Measurements from ENCODE around the gene HCCS.

HCCS gene

DNA sequence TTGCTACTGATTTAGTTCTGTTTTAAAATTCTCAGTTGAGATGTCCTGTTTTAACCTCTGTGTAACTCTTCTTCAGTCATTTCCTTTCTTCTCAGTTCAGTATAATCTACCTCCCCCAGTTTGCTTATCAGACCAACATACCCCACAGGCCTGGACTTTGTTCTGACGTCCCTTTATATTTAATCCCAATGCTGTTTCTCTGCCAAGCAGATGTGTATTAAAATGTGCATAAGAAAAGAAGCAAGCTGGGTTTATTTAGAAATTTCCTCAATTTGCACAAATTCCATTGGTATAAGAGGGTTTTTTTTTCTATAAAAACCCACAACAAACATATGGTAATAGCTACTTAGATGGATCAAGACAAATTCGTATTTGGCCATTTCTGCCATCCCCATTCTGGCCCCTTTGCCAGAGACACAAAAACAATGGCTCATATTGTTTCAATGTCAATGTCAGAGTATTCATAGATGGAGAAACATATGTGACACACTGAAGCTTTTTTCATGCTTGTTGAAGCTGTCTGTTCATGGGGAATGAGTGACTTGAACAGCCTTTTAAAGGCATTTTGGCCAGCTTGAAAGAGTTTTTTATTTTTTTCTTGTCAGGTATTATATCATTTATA is 24.5 kb downstream of the HCCS start:
- H3K27ac ChIP-seq, result no peak overlapping the region
- no peaks in the 10 kb centered on the region for H3K9me3 ChIP-seq
- H3K4me1 ChIP-seq (ENCODE audit: control insufficient read depth in 1 of 2, insufficient read depth in 1 of 2, low read depth in 1 of 2, low read length in 1 of 2), result no peaks in the 10 kb centered on the region
- peaks cover 13% of the 10 kb centered on the region for H3K27me3 ChIP-seq
- TF ChIP-seq, protein P1, sequence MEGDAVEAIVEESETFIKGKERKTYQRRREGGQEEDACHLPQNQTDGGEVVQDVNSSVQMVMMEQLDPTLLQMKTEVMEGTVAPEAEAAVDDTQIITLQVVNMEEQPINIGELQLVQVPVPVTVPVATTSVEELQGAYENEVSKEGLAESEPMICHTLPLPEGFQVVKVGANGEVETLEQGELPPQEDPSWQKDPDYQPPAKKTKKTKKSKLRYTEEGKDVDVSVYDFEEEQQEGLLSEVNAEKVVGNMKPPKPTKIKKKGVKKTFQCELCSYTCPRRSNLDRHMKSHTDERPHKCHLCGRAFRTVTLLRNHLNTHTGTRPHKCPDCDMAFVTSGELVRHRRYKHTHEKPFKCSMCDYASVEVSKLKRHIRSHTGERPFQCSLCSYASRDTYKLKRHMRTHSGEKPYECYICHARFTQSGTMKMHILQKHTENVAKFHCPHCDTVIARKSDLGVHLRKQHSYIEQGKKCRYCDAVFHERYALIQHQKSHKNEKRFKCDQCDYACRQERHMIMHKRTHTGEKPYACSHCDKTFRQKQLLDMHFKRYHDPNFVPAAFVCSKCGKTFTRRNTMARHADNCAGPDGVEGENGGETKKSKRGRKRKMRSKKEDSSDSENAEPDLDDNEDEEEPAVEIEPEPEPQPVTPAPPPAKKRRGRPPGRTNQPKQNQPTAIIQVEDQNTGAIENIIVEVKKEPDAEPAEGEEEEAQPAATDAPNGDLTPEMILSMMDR (IDR thresholded peaks at IDR 0.05), result no peak
- no peaks in the 10 kb centered on the region for H3K36me3 ChIP-seq
- H3K4me3 ChIP-seq (ENCODE audit: low read depth in 1 of 2, low read length in 1 of 2), result no peak overlapping the region

DNA sequence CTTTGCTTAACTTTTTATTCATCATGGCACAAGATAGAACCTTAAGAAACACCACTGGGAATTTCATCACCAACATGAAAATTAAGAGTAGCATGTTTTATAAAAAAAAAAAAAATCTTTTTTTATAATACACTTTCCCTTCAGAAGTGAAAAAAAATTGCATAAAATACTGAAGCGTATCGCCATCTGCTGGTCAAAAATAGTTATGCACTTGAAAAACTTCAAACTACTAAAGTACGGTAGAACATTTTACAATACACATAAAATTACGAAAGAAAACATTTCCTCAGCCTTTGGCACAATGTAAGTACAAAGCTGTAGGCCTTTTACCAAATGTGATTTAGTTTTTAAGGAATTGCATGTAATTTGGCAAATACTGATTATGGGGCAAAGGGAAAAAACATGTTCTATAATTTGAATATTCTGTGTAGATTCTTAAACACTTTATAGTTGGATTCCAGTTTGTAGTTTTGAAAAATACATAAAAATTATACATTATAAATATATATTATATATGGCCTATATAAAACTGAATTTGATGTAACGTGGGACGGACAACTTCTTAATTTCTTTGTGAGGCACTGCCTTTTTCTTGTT is 26.5 kb downstream of the HCCS start:
- Histone ChIP-seq H3K4me3 (ENCODE audit: low read depth in 1 of 2, low read length in 1 of 2) (no peak overlapping the region), H3K4me1 (ENCODE audit: control insufficient read depth in 1 of 2, insufficient read depth in 1 of 2, low read depth in 1 of 2, low read length in 1 of 2) (no peaks in the 10 kb centered on the region), H3K36me3 (no peaks in the 10 kb centered on the region), H3K27me3 (peaks cover 13% of the 10 kb centered on the region), H3K9me3 (no peaks in the 10 kb centered on the region), H3K27ac (no peak overlapping the region)
- TF ChIP-seq, protein P1 (IDR thresholded peaks at IDR 0.05), result peak; percentile 53

DNA sequence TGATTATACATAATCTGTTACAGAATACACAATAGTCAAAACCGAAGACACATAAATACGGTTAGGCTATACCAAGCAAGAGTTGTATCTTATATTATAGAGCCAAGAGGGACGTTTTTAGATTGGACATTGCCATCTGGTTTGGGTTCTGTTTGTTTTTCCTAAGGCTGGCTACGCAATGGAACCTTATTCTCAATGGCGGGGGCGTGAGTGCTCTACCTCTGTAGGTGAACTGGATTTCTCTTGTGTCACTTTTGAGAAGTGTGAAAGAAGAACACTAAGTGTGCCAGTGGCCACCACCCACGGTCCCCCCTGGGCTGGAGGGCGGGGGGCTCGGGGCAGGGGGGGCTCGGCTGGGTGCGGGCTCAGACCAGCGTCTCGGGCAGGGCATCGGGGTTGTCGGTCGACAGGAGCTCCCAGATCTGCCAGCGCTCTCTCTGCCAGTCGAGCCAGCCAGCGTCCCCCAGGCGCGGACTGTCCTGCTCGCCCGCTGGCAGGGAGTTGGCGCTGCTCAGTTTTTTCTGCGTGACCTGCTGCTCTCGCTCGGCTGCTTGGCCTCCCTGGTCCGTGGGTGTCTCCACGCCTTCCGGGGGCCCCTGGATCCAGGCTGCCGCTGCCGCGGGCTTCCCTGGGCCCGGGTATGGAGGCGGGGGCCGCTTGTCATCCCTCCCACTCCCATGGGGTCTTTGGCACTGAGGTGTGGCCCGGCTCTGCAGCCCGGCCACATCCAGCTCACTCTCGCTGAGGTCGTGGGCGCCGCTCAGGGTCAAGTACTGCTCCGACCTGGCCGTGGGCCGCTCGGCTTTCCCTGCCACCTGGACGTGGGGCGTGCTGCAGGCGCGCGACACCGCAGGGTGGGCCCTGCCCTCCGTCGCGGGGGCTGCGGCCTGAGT is 27.6 kb downstream of the HCCS start:
- Histone ChIP-seq H3K27me3 (peaks cover 13% of the 10 kb centered on the region), H3K4me3 (ENCODE audit: low read depth in 1 of 2, low read length in 1 of 2) (no peak overlapping the region), H3K4me1 (ENCODE audit: control insufficient read depth in 1 of 2, insufficient read depth in 1 of 2, low read depth in 1 of 2, low read length in 1 of 2) (no peaks in the 10 kb centered on the region), H3K27ac (no peak overlapping the region), H3K36me3 (no peaks in the 10 kb centered on the region), H3K9me3 (no peaks in the 10 kb centered on the region)
- TF ChIP-seq, protein P1 (IDR thresholded peaks at IDR 0.05), result no peak

DNA sequence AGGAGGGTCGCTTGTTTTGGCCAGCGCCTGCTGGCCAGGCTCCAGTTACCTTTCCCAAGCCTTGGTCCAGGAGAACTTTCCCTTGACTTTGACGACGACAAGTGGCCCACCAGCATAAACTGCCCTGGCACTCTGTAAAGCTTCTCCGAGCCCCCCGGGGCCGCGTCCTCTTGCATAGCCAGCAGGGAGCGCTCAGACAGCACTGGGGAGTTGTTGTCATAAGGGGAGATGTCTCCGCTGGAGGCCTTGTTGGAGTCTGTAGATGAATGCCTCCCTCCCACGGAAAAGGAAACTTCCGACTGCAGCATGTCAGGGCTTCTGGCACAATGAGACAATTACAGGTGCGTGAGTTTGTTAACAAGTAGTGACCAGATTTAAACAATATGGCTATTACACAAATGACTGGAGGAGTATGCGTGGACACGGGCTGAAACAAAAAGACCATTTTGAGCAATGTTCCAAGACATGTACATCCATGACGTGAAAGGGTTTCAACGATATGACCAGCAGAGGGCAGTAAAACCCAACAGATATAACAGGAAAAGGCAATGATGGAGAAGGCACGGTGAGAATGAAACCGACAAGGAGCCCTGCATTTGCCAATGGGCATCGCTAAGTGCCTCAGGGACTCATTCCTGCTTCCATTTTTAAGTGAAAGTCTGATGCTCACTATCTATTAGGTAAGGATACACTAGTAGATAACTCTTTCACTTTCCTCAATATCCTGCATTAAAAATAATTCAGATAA is 33.0 kb downstream of the HCCS start:
- no peaks in the 10 kb centered on the region for H3K9me3 ChIP-seq
- H3K27ac ChIP-seq, result no peak overlapping the region
- TF ChIP-seq, protein P1 (IDR thresholded peaks at IDR 0.05), result no peak
- H3K4me1 ChIP-seq (ENCODE audit: control insufficient read depth in 1 of 2, insufficient read depth in 1 of 2, low read depth in 1 of 2, low read length in 1 of 2), result peaks cover 0 to 4% of the 10 kb centered on the region in 2 experiments
- peaks cover 2% of the 10 kb centered on the region for H3K27me3 ChIP-seq
- H3K36me3 ChIP-seq, result no peaks in the 10 kb centered on the region
- no peak overlapping the region for H3K4me3 ChIP-seq (ENCODE audit: low read depth in 1 of 2, low read length in 1 of 2)

DNA sequence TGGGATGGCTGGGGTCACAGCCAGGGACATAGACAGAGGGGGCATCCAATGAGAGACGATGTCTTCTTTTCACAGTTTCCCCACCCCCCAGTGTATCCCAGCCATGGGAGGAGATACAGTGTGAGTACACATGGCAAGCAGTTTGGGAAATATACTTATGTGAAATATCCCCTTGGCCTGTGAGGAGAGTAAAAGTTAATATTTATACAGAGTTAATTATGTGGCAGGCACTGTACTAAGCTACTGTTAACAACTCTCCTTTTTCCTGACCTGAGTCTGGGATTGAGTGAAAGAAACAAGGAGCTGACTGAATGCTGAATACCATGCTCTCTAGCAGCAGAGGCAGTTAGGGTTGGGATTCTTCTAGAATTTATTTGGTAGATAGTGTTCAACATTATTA is 35.3 kb downstream of the HCCS start:
- no peaks in the 10 kb centered on the region for H3K27me3 ChIP-seq
- no peak overlapping the region for H3K4me3 ChIP-seq (ENCODE audit: low read depth in 1 of 2, low read length in 1 of 2)
- peaks cover 0 to 4% of the 10 kb centered on the region in 2 experiments for H3K4me1 ChIP-seq (ENCODE audit: control insufficient read depth in 1 of 2, insufficient read depth in 1 of 2, low read depth in 1 of 2, low read length in 1 of 2)
- H3K36me3 ChIP-seq, result no peaks in the 10 kb centered on the region
- no peak overlapping the region for H3K27ac ChIP-seq
- TF ChIP-seq, protein P1 (IDR thresholded peaks at IDR 0.05), result no peak
- H3K9me3 ChIP-seq, result no peaks in the 10 kb centered on the region
